T-helper 1 cell treated with Interleukin-12 subunit alpha and Interleukin-12 subunit beta and Interleukin-4 antibody, amounts not matched to agents 30 ng/mL and 1 ng/mL, for 36 hours (primary cell): ENCODE measurements around the gene ATP11A. TPM values are rescaled to one million over a fixed set of nuclear protein-coding genes. Genes with fewer than 3 reads are reported as not detected.

Source experiments
- intact Hi-C: fragments of 100-400 bp; cut with micrococcal nuclease; formaldehyde crosslinking; loops from one replicate; pipeline ENCODE4 v1.15.1; 2024
- total RNA-seq: library from RNA; stranded (reverse); gene quantifications from 2 replicates; pipeline ENCODE4 v1.2.3, GENCODE V29; 2022

The ATP11A gene
- total RNA-seq, 1 donor from 2014 or later, result 72.9 TPM

DNA sequence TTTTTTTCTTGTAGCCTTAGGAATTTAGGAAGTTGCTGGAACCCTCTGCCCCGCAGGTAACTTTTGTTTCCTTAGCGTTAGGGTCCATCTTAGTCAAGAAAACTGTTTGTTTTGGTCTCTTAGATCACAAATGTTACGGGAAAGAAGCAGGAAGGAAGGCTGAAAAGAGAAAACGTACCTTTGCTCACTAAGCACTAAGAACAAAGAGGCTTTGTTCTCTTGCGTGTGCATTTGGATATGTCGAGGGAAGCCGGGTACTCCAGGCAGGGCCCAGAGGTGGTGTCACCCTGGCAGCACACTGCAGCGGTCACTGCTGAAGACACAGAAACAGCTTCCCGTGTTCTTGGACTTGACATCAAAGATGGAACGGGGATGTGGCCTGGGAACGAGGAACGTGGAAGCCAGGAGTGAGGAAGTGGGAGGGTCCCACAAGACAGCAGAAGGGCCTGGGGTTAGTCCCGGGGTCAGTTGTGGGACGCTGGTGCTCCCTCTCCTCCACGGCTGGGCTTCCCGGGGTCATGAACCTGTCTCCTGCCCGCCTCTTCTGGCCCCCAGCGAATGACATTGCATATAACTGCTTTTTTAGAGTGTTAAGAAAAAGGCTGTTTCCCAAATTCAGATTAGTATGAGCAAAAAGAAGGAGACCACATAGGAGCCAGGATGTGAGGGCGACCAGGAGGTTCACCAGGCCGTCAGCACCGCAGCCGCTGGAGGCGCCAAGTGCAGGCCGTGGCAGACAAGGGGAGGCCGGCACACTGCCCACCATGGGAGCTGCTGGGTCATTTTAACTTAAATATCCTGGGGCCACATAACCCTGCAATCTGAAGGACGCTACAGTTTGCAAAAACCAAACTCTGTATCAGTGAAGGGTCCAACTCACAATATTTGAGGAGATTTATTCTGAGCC, 31.6 kb downstream of the ATP11A start:
- intact Hi-C loops, result no loop called here

DNA sequence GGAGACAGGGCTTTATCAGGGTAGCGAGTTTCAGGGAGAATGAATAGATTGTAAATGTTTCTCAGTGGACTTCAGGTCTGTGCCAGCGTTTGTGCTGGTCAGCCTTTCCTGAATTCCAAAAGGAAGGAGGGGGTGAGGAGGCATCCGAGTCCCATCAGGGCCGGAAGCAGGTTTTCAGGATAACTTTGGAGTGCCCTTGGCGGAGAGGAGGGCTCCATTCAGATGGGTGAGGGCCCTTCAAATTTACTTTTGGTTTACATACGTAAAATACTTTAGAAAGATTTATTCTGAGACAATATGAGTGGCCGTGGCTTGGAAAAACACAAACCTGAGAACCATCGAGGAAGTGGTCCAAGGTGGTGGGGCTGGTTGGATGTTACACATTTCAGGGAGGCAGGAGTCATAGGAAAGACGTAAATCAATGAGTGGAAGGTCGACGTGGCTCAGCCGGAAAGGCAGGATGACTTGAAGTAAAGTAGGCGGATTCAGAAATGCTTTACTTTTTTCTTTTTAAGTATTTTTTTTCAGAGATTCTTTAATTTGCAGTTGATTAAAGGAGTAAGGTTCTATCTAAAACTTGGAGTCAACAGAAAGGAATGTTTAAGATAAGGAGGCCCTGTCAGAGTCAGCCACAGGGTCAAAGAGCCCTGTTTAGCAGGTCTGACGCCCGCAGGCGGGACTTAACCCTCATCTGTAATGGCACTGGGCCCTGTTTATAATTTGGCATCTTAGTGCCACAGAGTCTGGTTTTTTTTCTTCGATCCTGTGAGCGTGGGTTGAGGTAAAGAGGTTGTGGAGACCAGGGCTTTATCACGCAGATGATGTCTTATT, 32.8 kb downstream of the ATP11A start:
- intact Hi-C loops, result no loop called here

DNA sequence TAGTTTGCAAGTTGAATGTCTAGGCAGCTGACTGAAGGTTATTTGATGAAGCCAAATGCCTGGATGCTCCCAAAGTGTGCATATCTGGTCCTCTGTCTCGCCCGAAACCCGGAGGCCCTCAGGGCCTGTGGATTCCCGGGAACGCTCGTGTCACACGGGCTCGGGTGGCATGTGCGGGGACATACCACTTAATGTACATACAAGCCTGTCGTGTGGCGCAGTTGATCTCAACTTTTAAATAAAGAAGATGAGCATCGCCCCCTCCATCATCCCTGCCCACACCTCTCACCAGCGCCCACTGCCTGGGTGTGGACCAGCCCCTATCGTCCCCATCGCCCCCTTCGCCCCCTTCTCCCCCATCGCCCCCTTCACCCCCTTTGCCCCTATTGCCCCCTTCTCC, 33.9 kb downstream of the ATP11A start:
- intact Hi-C loops, result no loop called here

DNA sequence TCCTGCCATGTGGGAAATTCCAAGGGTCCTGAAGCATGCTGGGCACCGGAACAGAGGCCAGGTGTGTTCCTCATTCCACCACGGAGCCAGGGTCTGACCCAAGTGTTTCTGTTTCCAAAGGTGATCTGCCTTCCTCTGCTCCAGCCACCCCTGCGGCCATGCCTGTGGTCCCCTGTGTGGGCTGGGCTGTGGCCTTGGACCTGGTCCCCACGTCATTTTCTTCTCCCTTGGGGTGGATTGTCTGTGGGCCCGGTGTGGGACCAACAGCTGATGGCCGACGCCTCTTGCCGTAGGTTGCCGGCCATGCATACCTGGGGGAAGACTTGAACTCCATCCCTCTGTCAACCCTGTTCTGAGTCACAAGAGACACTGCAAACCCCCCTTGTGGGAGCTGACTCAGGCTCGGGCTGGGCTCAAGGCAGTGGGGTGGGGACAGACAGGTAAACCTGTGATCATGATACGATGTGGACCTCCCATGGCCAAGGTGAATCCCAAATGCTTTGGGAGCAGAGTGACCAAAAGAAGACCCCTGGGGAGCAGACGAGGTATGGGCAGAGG, 35.0 kb downstream of the ATP11A start:
- intact Hi-C loops, result no loop called here

DNA sequence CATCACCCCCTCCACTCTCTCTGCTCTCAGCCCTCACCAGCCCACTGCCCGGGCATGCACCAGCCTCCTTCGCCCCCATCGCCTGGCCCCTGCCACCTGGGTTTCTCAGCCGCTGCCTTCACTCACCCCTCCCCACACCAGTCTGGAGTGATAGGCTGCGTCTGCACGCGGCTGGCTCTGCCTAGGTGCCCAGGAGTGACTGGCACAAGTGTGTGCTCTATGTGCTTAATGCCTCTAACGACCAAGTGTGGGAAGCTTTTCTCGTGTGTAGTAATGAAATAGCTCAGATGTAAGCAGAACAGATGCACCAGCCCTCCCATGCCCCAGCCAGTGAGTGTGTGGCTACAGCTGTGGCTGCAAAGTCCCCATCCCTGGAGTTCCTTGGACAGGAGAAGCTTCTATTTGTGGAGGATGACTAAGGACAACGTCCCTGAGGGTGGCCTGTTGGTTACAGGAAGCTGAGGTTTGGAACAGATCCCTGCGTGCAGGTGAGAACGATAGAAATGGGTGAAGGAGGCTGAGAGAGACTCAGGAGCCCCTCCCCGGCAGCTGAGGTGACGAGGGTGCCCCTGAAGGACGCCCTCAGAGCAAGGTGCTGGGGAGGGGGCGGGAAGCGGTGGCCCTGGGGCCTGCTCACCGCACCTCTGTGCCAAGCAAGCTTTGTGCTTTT, 35.6 kb downstream of the ATP11A start:
- intact Hi-C loops, result no loop called here

DNA sequence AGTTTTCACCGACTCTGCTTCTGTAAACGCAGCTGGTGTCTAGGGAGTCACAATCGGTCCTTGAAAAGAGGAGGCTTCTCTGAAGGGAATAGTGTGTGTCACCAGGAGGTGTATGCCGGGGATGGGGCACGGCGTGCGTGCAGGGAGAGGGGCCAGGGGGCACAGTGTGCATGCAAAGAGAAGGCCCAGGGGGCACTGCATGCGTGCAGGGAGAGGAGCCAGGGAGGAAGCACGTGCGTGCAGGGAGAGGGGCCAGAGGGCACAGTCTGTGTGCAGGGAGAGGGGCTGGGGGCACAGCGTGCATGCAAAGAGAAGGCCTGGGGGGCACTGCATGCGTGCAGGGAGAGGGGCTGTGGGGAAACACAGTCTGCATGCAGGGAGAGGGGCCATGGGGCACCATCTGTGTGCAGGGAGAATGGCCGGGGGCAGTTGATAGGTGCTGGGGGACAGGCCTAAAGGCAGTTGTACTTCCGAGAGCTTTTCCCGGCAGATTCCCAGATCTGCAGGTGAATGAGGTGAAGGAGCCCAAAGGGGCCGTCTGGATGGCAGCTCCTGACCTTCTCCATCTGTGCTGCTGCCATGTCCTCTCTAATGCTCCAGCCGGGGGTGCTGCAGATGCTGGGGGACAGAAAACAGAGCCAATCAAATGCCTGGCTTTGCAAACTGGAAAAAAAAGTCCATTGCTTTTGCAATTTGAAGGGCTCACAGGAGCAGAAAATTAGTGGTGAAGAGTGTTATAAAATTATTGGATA, 36.4 kb downstream of the ATP11A start:
- intact Hi-C loops, result no loop called here

DNA sequence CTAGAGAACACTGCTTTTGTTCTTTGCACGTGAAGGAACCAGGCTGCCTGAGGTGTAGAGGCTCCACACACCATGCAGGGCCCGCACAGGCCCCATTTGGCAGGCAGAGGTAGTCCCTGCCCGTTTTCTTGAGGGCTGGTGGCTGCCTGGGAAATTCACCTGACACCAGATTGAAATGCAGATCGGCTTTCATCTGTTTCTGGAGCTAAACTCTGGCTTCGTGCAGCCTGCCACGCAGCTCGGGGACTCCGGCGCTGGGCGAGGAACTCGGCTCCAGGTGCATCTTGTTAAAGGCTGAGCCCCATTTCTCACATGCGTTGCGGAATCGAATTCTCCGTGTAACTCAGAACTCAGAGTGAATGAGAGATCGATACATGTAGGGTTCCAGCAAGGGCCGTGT, 37.7 kb downstream of the ATP11A start:
- intact Hi-C loops, result no loop called here

DNA sequence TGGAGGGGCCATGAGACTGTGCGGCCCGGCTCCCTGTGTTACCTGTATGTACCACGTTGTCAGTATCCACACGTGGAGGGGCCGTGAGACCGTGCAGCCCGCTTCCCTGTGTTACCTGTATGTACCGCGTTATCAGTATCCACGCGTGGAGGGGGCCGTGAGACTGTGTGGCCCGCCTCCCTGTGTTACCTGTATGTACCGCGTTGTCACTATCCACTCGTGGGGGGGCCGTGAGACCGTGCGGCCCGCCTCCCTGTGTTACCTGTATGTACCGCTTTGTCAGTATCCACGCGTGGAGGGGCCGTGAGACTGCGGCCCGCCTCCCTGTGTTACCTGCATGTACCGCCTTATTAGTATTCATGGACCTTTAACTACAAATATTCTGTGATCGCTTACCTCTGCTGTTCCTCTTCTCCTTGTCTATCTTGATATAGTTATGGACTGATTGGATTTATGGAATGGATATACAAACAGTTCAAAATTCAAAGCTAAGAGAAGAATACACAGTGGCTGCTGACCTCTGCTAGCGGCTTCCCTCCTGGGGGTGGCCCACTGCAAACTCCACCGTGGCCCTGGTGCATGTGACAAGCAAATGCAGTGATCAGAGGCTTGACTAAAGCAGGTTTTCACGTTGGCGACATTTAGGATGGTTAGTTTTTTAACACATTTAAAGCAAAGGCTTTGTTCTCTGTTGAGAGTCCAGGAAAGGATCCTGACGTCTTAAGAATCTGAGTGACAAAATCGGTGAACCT, 38.7 kb downstream of the ATP11A start:
- intact Hi-C loops, result no loop called here

DNA sequence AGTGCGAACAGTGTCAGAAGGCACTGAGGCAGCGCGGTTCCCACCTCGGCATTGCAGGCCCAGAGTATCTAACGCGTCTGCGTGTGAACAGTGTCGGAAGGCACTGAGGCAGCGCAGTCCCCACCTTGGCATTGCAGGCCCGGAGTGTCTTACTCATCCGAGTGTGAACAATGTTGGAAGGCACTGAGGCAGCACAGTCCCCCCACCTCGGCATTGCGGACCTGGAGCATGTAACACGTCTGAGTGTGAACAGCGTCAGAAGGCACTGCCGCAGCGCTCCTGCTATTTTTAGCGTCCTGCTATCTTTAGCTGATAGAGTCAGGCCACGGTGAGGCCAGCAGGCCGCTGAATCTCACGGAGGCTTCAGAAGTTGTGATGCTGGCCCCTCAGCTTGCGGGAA, 39.6 kb downstream of the ATP11A start:
- intact Hi-C loops, result no loop called here

DNA sequence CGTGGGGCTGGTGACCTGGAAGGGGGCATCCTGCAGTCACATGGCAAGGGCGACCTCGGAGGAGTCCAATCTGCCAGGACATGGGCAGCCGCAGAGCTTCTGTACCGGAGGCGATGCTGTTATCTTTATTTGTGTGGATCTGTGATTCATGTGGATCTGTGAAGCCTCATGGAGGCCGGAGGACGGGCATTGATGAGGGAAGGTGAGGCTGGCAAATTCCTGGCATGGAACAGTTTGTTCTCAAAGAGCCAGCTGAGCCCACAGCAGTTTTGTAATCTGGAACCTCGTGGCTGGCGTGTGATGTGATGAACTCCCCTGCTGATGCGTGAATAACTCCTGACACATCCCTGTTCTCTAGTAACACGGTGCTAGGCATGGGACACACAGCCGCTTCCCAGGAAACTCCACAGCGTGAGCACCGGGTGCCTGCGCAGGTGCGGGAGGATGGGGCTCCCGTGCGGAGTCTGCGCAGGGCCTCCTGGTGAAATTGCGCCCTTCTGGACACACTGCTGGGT, 40.4 kb downstream of the ATP11A start:
- intact Hi-C loops, result no loop called here

DNA sequence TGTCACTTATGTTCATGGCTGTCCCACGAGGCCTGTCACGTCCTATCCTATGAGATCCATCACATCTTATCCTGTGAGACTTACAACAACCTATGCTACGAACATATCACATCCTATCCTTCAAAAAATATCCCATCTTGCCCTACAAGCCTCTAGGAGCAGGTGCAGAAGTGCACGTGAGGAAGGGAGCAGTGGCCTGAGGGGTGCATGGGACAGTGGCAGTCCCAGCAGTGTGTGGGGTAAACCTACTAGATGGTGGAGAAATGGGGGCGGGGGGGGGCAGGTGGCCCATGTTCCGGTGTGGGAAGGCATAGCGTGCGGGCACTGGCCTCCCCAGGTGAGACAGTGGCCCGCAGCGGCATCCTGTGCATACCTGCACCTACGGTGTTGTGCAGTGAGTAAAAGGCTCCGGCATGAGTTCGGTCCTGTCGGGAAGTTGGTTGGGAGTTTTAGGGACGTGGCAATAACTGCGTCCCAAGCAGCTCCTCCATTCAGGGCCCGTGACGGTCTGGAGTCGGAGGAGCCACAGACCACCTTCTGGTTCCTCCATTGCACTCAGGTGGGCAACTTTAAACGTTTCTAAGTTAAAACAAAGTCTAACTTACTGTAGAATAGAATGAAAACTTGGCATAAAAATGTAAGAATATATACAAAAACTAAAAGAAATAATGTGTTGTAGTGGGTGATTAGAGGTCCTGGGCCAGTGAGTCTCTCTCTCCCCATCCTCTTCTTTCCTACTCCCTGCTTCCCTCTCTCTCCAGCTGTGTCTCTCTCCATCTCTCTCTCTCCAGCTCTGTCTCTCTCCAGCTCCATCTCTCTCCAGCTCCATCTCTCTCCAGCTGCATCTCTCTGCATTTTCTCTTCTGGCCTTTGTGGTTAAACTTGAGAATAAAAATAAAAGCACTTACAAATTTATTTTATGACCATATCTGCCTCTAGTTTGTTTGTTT, 42.1 kb downstream of the ATP11A start:
- intact Hi-C loops, result no loop called here

DNA sequence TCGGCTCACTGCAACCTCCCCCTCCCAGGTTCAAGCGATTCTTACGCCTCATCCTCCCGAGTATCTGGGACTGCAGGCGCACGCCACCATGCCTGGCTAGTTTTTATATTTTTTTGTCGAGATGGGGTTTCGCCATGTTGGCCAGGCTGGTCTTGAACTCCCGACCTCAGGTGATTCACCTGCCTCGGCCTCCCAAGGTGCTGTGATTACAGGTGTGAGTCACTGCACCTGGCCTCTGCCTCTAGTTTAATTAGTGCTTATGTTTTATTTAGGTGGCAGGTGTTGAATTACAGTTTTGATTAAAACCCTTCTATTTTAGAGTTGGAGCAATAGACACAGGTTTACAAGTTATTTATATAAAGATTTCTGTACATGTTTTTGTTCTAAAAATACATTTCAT, 42.8 kb downstream of the ATP11A start:
- intact Hi-C loops, result no loop called here

DNA sequence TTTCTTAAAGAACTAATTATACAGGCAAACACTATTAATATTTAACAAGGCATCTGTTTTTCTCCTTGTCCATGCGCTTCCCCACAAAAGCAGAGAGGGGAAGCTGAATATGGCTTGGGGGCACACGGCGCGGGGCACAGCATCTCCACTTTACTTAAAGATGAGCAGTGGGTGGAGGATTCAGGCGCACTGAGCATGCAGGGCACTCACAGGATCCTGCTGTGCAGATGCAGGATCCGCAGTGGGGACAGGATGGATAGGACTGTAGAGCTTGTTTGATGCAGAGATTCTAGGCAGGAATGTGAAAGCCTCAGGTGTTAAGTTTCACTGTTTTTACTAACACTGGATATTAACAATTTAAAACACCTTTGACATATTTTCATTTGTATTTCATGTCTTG, 43.3 kb downstream of the ATP11A start:
- intact Hi-C loops, result no loop called here

DNA sequence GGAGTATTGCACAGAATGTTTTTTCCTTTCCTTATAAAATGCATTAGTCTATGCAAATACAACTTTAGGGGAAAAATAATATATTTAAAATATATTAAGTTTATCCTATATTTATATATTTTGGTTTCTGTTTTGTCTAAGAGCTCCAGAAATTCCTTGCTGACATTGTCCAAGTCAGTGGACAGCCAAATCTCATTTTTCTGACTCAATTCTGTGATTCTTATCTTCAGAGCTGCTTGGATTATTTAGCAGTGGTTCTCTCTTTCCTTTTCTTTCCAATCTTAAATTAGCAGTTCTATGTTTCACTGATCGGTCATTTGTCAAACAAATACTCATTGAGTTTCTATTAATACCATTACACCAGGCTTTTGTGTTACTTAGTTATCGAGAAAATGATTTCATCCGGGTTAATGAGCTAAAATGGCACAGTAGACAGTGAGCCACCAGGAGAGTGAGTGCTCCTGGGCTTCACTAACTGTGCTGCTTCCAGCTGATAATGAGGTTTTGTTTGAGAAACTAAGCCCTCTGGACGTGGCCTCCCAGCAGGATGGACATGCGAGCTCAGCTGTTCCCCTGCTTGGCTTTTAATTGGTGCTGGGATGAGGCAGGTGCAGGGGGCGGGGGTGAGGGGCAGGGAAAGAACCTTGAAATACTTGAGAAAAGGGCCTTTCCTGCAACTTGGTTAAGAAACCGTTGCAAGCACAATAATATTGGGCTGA, 44.0 kb downstream of the ATP11A start:
- intact Hi-C loops, result no loop called here

DNA sequence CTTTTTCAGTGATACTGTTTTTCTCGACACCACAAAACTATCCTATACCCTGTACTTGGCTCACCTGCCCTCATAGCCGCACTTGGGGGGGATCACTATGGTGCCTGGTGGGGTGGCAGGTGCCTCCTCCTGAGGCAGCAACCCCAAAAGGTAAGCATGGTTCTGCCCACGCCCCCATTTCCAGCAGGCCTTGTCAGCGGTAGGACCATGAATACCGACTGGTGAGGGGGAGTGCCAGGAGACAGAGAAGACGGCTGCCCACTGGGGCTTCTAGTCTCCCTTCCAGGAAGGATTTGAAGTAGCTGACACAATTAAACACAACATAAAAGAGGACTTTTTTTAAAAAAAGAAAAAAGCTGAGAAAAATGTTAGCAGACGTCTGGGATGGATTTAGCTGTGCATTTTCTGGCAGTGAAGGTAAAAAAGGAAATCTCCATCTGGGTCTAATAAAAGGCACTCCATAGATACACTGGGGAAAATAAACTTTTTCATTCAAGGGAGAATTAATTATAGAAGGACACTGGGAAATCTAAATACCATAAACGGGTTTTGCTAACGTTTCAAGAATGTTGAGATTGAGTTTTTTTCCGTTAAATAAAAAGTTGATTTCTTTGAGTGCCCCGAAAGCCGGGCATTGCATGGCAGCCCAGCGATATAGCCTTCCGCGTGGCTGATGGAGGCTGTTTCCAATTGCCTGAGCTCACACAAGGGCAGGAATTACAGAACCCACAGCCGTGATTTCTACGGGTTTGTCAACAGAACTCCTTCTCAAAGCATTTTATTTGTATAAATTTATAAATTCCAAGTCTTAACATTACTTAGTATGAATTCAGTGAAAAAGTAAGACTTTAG, 45.1 kb downstream of the ATP11A start:
- intact Hi-C loops, result no loop called here

DNA sequence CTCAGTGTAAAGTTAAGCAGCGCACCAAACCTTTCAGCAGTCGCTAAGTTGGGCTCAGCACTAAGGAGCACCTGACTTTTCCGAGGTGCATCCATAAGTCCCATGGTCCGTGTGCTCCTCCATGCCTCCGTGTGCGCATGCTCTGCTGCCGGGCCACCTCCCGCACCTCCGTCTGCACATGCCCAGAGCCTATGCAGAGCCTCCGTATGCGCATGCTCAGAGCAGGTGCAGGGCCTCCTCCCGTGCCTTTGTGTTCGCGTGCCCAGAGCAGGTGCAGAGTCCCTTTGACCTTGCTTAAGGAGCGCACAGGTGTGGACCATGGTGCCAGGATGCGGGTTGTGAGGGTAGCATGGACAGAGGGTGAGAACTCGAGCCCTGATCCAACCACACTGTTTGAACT, 46.0 kb downstream of the ATP11A start:
- intact Hi-C loops, result no loop called here

DNA sequence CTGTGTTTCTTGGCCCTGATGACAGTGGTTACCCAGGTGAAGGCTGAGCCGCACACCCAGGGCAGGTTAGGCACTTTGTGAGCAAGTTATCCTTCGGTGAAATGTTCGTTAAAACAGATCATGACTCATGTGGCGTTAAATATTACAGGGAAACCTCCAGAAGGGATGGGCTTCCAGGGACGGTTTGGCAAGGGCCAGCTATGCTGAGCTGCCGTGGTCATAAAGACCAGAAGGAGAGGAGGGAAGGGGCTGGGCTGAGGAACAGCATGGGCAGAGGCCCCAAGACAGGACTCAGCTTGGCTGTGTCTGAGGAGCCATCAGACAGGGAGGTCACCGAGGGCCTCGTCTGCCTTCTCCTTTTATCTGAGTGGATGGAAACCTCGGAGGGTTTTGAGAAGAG, 47.5 kb downstream of the ATP11A start:
- intact Hi-C loops, result no loop called here
